VCaP (cell line): ENCODE results near the gene CCDC122.
A peak's percentile ranks its signal among the peaks of the same experiment; 100 is the strongest.

Experiments
- H3K27ac ChIP-seq: fragments of 450-650 bp; 2 replicates; pipeline ENCODE4 v1.5.1; 2017
- TF ChIP-seq, protein P1 (sequence below): fragments of 450-650 bp; conservative IDR thresholded peaks from 2 replicates; pipeline ENCODE4 v1.5.1; 2017; ENCODE audit warnings: mild to moderate bottlenecking, moderate library complexity

Gene CCDC122

DNA sequence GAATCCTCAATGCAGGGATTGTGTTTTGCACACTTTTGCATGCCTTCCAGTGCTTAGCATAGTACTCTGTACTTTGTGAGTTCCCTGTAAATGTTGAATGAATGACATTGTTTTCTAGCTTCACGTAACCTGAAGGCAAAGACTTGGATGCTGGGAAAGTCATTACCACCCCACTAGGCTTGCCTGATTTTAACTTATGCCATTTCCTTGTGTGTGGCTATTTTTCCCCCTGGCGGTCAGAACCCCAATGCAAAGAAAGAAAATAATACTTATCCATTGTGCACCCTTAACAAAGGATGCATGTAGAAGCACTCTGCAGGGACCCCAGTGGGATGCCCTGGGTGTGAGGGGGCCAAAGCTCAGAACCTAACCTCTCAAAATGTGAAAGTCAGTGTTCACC, 91.5 kb downstream of the CCDC122 start:
- peak overlapping the region; percentile 96 for H3K27ac ChIP-seq
- TF ChIP-seq, protein P1, sequence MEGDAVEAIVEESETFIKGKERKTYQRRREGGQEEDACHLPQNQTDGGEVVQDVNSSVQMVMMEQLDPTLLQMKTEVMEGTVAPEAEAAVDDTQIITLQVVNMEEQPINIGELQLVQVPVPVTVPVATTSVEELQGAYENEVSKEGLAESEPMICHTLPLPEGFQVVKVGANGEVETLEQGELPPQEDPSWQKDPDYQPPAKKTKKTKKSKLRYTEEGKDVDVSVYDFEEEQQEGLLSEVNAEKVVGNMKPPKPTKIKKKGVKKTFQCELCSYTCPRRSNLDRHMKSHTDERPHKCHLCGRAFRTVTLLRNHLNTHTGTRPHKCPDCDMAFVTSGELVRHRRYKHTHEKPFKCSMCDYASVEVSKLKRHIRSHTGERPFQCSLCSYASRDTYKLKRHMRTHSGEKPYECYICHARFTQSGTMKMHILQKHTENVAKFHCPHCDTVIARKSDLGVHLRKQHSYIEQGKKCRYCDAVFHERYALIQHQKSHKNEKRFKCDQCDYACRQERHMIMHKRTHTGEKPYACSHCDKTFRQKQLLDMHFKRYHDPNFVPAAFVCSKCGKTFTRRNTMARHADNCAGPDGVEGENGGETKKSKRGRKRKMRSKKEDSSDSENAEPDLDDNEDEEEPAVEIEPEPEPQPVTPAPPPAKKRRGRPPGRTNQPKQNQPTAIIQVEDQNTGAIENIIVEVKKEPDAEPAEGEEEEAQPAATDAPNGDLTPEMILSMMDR = peak; percentile 69

DNA sequence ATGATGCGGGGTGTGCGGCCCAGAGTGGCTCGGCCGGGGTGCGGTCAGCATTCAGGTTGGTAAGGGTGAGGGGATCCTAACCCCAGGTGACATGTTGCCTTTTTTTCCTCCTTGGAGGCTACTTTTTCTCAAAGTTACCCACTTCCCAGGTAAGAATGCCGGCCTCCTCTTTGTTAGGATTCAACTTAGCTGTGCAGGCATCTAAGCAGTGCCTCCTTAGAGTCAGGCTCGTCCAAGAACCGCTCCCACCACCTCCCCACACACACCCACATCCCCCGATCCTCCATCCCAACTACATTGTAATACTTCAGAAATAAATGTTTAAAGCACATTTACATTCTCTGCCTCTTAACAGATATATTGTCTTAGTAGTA, 92.0 kb downstream of the CCDC122 start:
- peak overlapping the region; percentile 96 for H3K27ac ChIP-seq
- TF ChIP-seq, protein P1 = no peak

DNA sequence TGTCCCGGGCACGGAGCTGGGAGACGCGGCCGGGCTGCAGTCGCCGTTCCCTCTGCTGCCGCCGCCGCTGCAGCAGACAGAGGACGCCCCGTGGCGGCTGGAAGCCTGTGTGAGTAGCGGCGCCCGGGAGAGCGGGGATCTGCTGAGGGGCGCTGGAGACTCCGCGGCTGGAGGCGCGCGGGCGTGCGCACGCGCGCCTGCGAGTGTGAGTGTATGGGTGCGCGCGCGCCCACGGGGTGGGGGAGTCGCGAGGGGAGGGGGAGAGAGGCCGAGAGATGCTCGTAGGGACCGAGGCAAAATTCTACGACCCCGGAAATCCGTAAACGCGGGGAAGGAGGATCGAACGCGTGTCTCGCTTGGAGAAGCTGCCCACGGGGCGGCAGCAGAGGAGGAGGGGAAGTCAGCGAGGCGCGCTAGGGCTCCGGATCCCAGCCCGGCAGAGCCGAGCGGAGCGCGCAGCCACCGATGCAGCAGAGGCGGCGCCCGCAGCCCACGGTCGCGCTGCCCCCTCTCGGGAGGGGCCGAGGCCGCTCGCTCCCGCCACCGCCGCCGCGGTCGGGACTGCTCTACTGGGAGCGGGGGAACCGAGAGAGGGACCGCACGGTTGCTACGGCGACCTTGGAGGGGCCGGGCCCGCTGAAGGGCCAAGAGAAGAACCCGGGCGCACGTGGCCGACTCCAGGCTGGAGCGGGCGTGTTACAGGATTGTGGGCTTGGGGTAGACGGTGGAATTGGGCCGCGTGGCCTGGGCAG, 92.6 kb downstream of the CCDC122 start, which contains the start of gene ENOX1:
Gene ENOX1 (minus strand): TSS at position 207 of the 752 bp plus-strand sequence.
- H3K27ac ChIP-seq = peak within 1 kb of the TSS; percentile 96
- TF ChIP-seq, protein P1 = peak; percentile 55

DNA sequence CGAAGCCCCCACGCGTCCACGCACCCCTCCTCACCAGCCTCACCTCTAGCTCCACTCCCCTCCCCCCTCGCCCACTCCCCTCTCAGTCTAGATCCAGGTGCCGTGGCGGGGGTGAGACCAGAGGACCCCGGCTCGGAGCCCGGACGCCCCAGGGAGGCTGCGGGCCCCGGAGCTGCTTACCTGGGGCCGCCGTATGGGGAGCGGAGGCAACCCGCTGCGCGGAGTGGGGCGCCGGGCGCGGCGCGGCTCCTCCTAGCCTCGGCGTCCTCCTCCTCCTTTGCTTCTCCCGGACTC, 93.1 kb downstream of the CCDC122 start:
- TF ChIP-seq, protein P1 = no peak
- H3K27ac ChIP-seq = peak overlapping the region; percentile 96
